HEK293 (cell line): ENCODE results near the gene SLC13A3.

Source experiments
- BCL6B ChIP-seq: fragments of 450-650 bp; formaldehyde crosslinking; IDR thresholded peaks from 2 replicates; pipeline ENCODE4 v1.5.1; 2017; ENCODE audit warnings: missing biosample characterization, missing genetic modification characterization
- GFI1B ChIP-seq: fragments of 450-650 bp; formaldehyde crosslinking; IDR thresholded peaks from 2 replicates; pipeline ENCODE4 v1.5.1; 2016; ENCODE audit warnings: missing biosample characterization, missing genetic modification characterization
- HOXC10 ChIP-seq: sonication (generic); formaldehyde crosslinking; IDR thresholded peaks from 2 replicates; pipeline ENCODE4 v1.8.1; 2023; ENCODE audit warnings: mild to moderate bottlenecking, missing genetic modification reagents
- KLF16 ChIP-seq: fragments of 450-650 bp; formaldehyde crosslinking; IDR thresholded peaks from 2 replicates; pipeline ENCODE4 v1.5.1; 2017; ENCODE audit warnings: missing biosample characterization, missing genetic modification characterization
- KLF7 ChIP-seq: fragments of 450-650 bp; formaldehyde crosslinking; IDR thresholded peaks from 2 replicates; pipeline ENCODE4 v1.5.1; 2016; ENCODE audit warnings: missing biosample characterization, missing genetic modification characterization, borderline replicate concordance
- KLF8 ChIP-seq: fragments of 450-650 bp; formaldehyde crosslinking; IDR thresholded peaks from 2 replicates; pipeline ENCODE4 v1.5.1; 2016; ENCODE audit warnings: missing biosample characterization, missing genetic modification characterization
- PRDM10 ChIP-seq: fragments of 450-650 bp; formaldehyde crosslinking; IDR thresholded peaks from 2 replicates; pipeline ENCODE4 v1.5.1; 2016; ENCODE audit warnings: missing biosample characterization, missing genetic modification characterization
- ZNF138 ChIP-seq: fragments of 450-650 bp; formaldehyde crosslinking; IDR thresholded peaks from 2 replicates; pipeline ENCODE4 v1.5.1; 2016; ENCODE audit warnings: missing biosample characterization, missing genetic modification characterization, borderline replicate concordance
- ZNF2 ChIP-seq: fragments of 450-650 bp; formaldehyde crosslinking; IDR thresholded peaks from 2 replicates; pipeline ENCODE4 v1.5.1; 2016; ENCODE audit warnings: missing biosample characterization, missing genetic modification characterization
- ZNF341 ChIP-seq: fragments of 450-650 bp; formaldehyde crosslinking; IDR thresholded peaks from 2 replicates; pipeline ENCODE4; 2016; ENCODE audit warnings: low read depth, missing biosample characterization, missing genetic modification characterization
- ZNF362 ChIP-seq: fragments of 450-650 bp; formaldehyde crosslinking; IDR thresholded peaks from 2 replicates; pipeline ENCODE4 v1.5.1; 2016; ENCODE audit warnings: missing biosample characterization, missing genetic modification characterization
- ZNF416 ChIP-seq: fragments of 450-650 bp; formaldehyde crosslinking; IDR thresholded peaks from 2 replicates; pipeline ENCODE4 v1.5.1; 2016; ENCODE audit warnings: missing biosample characterization, missing genetic modification characterization
- ZNF510 ChIP-seq: fragments of 450-650 bp; formaldehyde crosslinking; IDR thresholded peaks from 2 replicates; pipeline ENCODE4 v1.5.1; 2018; ENCODE audit warnings: mild to moderate bottlenecking, missing genetic modification characterization, missing biosample characterization; ENCODE audit not compliant: insufficient replicate concordance
- ZNF514 ChIP-seq: fragments of 450-650 bp; formaldehyde crosslinking; IDR thresholded peaks from 2 replicates; pipeline ENCODE4 v1.5.1; 2016; ENCODE audit warnings: missing biosample characterization, missing genetic modification characterization
- ZNF548 ChIP-seq: fragments of 450-650 bp; formaldehyde crosslinking; IDR thresholded peaks from 2 replicates; pipeline ENCODE4 v1.5.1; 2016; ENCODE audit warnings: missing biosample characterization, missing genetic modification characterization
- ZNF555 ChIP-seq: fragments of 450-650 bp; formaldehyde crosslinking; conservative IDR thresholded peaks from 2 replicates; pipeline ENCODE4 v1.5.1; 2017; ENCODE audit warnings: missing biosample characterization, mild to moderate bottlenecking, missing genetic modification characterization, inconsistent platforms
- ZNF585B ChIP-seq: fragments of 450-650 bp; formaldehyde crosslinking; IDR thresholded peaks from 2 replicates; pipeline ENCODE4 v1.5.1; 2016; ENCODE audit warnings: missing biosample characterization, missing genetic modification characterization
- ZNF596 ChIP-seq: fragments of 450-650 bp; IDR thresholded peaks from 2 replicates; pipeline ENCODE4 v1.5.0; 2018; ENCODE audit warnings: missing biosample characterization, mild to moderate bottlenecking, missing genetic modification characterization, moderate library complexity
- ZNF600 ChIP-seq: fragments of 450-650 bp; formaldehyde crosslinking; IDR thresholded peaks from 2 replicates; pipeline ENCODE4 v1.5.1; 2016; ENCODE audit warnings: missing biosample characterization, missing genetic modification characterization
- ZNF639 ChIP-seq: fragments of 450-650 bp; formaldehyde crosslinking; IDR thresholded peaks from 2 replicates; pipeline ENCODE4 v1.5.1; 2016; ENCODE audit warnings: missing biosample characterization, missing genetic modification characterization
- ZNF677 ChIP-seq: fragments of 450-650 bp; IDR thresholded peaks from 2 replicates; pipeline ENCODE4 v1.5.0; 2018; ENCODE audit warnings: missing biosample characterization, mild to moderate bottlenecking, missing genetic modification characterization, moderate library complexity
- ZNF791 ChIP-seq: fragments of 450-650 bp; formaldehyde crosslinking; IDR thresholded peaks from 2 replicates; pipeline ENCODE4 v1.5.1; 2016; ENCODE audit warnings: missing biosample characterization, missing genetic modification characterization
- ZNF792 ChIP-seq: fragments of 450-650 bp; formaldehyde crosslinking; IDR thresholded peaks from 2 replicates; pipeline ENCODE4 v1.5.1; 2016; ENCODE audit warnings: missing biosample characterization, missing genetic modification characterization
- TF ChIP-seq, protein P1 (sequence below): fragments of 450-650 bp; formaldehyde crosslinking; IDR thresholded peaks from 2 replicates; pipeline ENCODE4 v1.5.1; 2016; ENCODE audit warnings: missing biosample characterization, missing genetic modification characterization
- TF ChIP-seq, protein P2 (sequence below): fragments of 450-650 bp; formaldehyde crosslinking; IDR thresholded peaks from 2 replicates; pipeline ENCODE4 v1.5.1; 2016; ENCODE audit warnings: missing biosample characterization, missing genetic modification characterization, borderline replicate concordance
- TF ChIP-seq, protein P3 (sequence below): fragments of 450-650 bp; formaldehyde crosslinking; IDR thresholded peaks from 2 replicates; pipeline ENCODE4 v1.5.1; 2016; ENCODE audit warnings: missing biosample characterization, missing genetic modification characterization

Gene SLC13A3

DNA sequence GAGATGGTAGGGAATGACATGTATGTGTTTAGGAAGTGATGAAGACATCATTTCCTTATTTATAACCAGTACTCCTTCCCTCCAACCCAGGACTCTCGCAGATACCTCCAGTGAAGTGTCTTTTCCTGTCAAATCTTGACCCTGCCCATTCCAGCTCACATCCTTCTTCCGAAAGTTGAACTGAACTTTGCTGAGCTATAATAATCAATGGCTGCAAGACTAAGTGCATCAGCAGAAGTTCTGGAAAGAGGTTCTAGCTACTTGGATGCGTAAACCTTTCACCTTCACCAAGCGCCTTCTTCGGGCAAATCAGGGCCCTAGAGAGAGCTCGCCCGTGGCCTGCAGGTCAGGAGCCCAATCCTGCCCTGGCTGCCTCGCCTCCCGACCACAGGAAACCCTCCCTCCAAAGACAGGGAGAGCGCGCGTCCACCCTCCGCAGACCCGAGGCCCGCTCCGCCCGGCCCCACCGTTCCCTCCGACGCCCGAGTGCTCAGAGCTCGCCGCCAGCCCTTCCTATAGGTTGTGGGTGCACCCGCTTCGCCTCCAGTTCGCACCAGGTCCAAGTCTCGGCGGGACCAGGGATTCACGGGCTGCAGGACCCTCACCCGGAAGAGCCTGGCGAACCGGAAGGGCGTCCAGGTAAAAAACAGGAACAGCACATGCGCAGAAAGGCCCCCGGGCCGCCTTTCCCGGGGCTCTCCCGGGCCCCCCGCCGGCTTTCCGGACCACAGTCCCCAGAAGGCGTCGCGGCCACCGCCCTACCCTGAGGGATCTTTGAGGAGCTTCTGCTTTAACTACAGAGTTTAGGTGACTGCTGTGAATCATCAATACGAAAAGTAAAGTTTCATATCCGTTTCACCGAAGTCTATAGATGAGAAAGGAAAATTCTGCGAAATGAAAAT lies 138.1 kb downstream of the SLC13A3 start, which contains the start of gene ZNF334 (continued):
- TF ChIP-seq, protein P1, sequence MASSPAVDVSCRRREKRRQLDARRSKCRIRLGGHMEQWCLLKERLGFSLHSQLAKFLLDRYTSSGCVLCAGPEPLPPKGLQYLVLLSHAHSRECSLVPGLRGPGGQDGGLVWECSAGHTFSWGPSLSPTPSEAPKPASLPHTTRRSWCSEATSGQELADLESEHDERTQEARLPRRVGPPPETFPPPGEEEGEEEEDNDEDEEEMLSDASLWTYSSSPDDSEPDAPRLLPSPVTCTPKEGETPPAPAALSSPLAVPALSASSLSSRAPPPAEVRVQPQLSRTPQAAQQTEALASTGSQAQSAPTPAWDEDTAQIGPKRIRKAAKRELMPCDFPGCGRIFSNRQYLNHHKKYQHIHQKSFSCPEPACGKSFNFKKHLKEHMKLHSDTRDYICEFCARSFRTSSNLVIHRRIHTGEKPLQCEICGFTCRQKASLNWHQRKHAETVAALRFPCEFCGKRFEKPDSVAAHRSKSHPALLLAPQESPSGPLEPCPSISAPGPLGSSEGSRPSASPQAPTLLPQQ (tag by site-specific recombination), result peak; percentile 50; the same call in 1 of the 2 replicates
- no peak for TF ChIP-seq ZNF677 (tag by site-specific recombination)
- no peak for TF ChIP-seq ZNF514
- TF ChIP-seq KLF16 (tag by site-specific recombination), result peak; percentile 65; the same call in 1 of the 2 replicates
- peak; percentile 77; the same call in 1 of the 2 replicates for TF ChIP-seq ZNF600 (tag by site-specific recombination)
- no peak for TF ChIP-seq HOXC10 (CRISPR knock-in tag)
- no peak for TF ChIP-seq ZNF585B (tag by site-specific recombination)
- TF ChIP-seq ZNF596, result no peak
- TF ChIP-seq GFI1B (tag by site-specific recombination), result no peak
- no peak for TF ChIP-seq ZNF791 (tag by site-specific recombination)
- no peak for TF ChIP-seq ZNF639 (tag by site-specific recombination)
- TF ChIP-seq ZNF2 (tag by site-specific recombination), result peak; percentile 53; the same call in 1 of the 2 replicates
- no peak for TF ChIP-seq ZNF548
- TF ChIP-seq KLF7 (tag by site-specific recombination), result peak; percentile 80
- TF ChIP-seq, protein P2, sequence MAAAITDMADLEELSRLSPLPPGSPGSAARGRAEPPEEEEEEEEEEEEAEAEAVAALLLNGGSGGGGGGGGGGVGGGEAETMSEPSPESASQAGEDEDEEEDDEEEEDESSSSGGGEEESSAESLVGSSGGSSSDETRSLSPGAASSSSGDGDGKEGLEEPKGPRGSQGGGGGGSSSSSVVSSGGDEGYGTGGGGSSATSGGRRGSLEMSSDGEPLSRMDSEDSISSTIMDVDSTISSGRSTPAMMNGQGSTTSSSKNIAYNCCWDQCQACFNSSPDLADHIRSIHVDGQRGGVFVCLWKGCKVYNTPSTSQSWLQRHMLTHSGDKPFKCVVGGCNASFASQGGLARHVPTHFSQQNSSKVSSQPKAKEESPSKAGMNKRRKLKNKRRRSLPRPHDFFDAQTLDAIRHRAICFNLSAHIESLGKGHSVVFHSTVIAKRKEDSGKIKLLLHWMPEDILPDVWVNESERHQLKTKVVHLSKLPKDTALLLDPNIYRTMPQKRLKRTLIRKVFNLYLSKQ, result no peak
- peak; percentile 57; the same call in 1 of the 2 replicates for TF ChIP-seq KLF8 (tag by site-specific recombination)
- TF ChIP-seq ZNF416, result no peak
- no peak for TF ChIP-seq BCL6B (tag by site-specific recombination)
- no peak for TF ChIP-seq ZNF138 (tag by site-specific recombination)
- TF ChIP-seq PRDM10 (tag by site-specific recombination), result no peak
- TF ChIP-seq ZNF792, result no peak
- no peak for TF ChIP-seq ZNF555 (tag by site-specific recombination)
- no peak for TF ChIP-seq ZNF510
- TF ChIP-seq ZNF341, result peak; percentile 97
- TF ChIP-seq, protein P3, sequence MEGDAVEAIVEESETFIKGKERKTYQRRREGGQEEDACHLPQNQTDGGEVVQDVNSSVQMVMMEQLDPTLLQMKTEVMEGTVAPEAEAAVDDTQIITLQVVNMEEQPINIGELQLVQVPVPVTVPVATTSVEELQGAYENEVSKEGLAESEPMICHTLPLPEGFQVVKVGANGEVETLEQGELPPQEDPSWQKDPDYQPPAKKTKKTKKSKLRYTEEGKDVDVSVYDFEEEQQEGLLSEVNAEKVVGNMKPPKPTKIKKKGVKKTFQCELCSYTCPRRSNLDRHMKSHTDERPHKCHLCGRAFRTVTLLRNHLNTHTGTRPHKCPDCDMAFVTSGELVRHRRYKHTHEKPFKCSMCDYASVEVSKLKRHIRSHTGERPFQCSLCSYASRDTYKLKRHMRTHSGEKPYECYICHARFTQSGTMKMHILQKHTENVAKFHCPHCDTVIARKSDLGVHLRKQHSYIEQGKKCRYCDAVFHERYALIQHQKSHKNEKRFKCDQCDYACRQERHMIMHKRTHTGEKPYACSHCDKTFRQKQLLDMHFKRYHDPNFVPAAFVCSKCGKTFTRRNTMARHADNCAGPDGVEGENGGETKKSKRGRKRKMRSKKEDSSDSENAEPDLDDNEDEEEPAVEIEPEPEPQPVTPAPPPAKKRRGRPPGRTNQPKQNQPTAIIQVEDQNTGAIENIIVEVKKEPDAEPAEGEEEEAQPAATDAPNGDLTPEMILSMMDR, result no peak
- peak; percentile 96 for TF ChIP-seq ZNF362 (tag by site-specific recombination)
